ENCODE results near the gene BRSK2.

The BRSK2 gene

GRCh38 chr11:1502168-1502953 lies 112.6 kb downstream of the BRSK2 start (continued):
- TF ChIP-seq PATZ1 (CRISPR knock-in tag; IDR thresholded peaks at IDR 0.05; ENCODE audit: borderline replicate concordance) (no peak), ZNF565 (CRISPR knock-in tag; conservative IDR thresholded peaks at IDR 0.05; ENCODE audit: low read depth) (no peak), ARNTL (CRISPR knock-in tag; IDR thresholded peaks at IDR 0.05; ENCODE audit: borderline replicate concordance, low read depth) (no peak)

- TF ChIP-seq BACH2 (CRISPR knock-in tag; IDR thresholded peaks at IDR 0.05; ENCODE audit: borderline replicate concordance), result no peak
- TF ChIP-seq PPARA (CRISPR knock-in tag; IDR thresholded peaks at IDR 0.05; ENCODE audit: borderline replicate concordance), result no peak
- TF ChIP-seq ZFP3 (CRISPR knock-in tag; IDR thresholded peaks at IDR 0.05), result no peak
- no peak for TF ChIP-seq PATZ1 (CRISPR knock-in tag; IDR thresholded peaks at IDR 0.05; ENCODE audit: borderline replicate concordance)
- TF ChIP-seq RARB (CRISPR knock-in tag; IDR thresholded peaks at IDR 0.05), result no peak
- TF ChIP-seq ISL1 (CRISPR knock-in tag; IDR thresholded peaks at IDR 0.05), result no peak
- TF ChIP-seq CSRNP3 (CRISPR knock-in tag; IDR thresholded peaks at IDR 0.05), result no peak
- no peak for TF ChIP-seq ZNF8 (CRISPR knock-in tag; IDR thresholded peaks at IDR 0.05)
- no peak for TF ChIP-seq ARNTL (CRISPR knock-in tag; IDR thresholded peaks at IDR 0.05; ENCODE audit: borderline replicate concordance, low read depth)
- no peak for TF ChIP-seq POU6F1 (CRISPR knock-in tag; IDR thresholded peaks at IDR 0.05; ENCODE audit: borderline replicate concordance, low read depth)
- no peak for TF ChIP-seq CREB5 (CRISPR knock-in tag; IDR thresholded peaks at IDR 0.05; ENCODE audit: low read depth)
- TF ChIP-seq CSDC2 (CRISPR knock-in tag; IDR thresholded peaks at IDR 0.05), result no peak
- ATAC-seq, result peak; percentile 47; the same call in 2 of the 3 replicates
These were observed 113.4 kb downstream of the BRSK2 start for GRCh38 chr11:1502954-1503707.

DNA sequence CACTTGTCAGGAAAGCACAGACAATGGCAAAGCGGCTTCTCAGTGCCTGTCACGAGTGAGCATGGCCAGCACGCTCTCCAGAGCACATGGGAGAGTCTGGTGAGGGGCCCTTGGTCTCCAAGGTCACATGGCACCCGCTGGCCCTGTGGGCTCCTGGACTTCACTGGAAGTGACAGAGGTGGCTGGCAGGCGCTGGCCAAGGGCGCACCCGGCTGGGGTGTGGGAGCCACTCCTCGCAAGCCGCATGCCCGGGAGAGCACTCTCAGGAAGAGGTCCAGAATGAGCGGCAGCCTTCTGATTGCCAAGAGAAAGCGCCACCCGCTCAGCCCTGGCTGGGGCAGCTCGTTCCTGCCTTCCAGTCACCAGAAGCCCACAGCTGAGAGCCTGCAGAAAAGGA lies 114.0 kb downstream of the BRSK2 start:
- TF ChIP-seq ZNF565 (CRISPR knock-in tag; conservative IDR thresholded peaks at IDR 0.05; ENCODE audit: low read depth) (no peak), RARB (CRISPR knock-in tag; IDR thresholded peaks at IDR 0.05) (no peak), CREB5 (CRISPR knock-in tag; IDR thresholded peaks at IDR 0.05; ENCODE audit: low read depth) (no peak), GLIS3 (CRISPR knock-in tag; IDR thresholded peaks at IDR 0.05) (no peak), ZNF70 (CRISPR knock-in tag; IDR thresholded peaks at IDR 0.05) (no peak), PPARA (CRISPR knock-in tag; IDR thresholded peaks at IDR 0.05; ENCODE audit: borderline replicate concordance) (no peak), TOX (CRISPR knock-in tag; IDR thresholded peaks at IDR 0.05; ENCODE audit: borderline replicate concordance) (no peak), ESRRG (CRISPR knock-in tag; IDR thresholded peaks at IDR 0.05) (no peak), ZFP3 (CRISPR knock-in tag; IDR thresholded peaks at IDR 0.05) (no peak), BACH2 (CRISPR knock-in tag; IDR thresholded peaks at IDR 0.05; ENCODE audit: borderline replicate concordance) (no peak), TCF4 (CRISPR knock-in tag; IDR thresholded peaks at IDR 0.05; ENCODE audit: borderline replicate concordance) (no peak)
- ATAC-seq, result peak; percentile 23; the same call in 2 of the 3 replicates

Data from SK-N-SH treated with all-trans-retinoic acid at 6 μM for 48 hours (cell line).